H9 (cell line): ENCODE measurements around the gene ZNF292. TPM values are rescaled to one million over a fixed set of nuclear protein-coding genes. Genes with fewer than 3 reads are reported as not detected.
A peak's percentile ranks its signal among the peaks of the same experiment; 100 is the strongest.
"Not testable (repeated sequence)": the region's sequence is repeated elsewhere in the genome, so short reads cannot be mapped to it uniquely, and the experiment has no call there.

ENCODE experiments used
- DNase-seq: peaks from one replicate; pipeline ENCODE4 v3.0.0-alpha.2; 2017
- H2AFZ ChIP-seq: one replicate; pipeline ENCODE4 v1.6.1; 2013; ENCODE audit warnings: mild to moderate bottlenecking, low read length, control low read depth, moderate library complexity
- H2AK5ac ChIP-seq: 2 replicates; pipeline ENCODE4 v1.6.1; 2013; ENCODE audit warnings: low read length, control low read depth, mixed read lengths; ENCODE audit not compliant: insufficient read length
- H2BK120ac ChIP-seq: one replicate; pipeline ENCODE4 v1.6.1; 2013; ENCODE audit warnings: low read depth, mild to moderate bottlenecking, low read length, control low read depth, inconsistent platforms; ENCODE audit not compliant: poor library complexity, severe bottlenecking
- H2BK12ac ChIP-seq: 2 replicates; pipeline ENCODE4 v1.6.1; 2013; ENCODE audit warnings: low read length, control low read depth, mixed read lengths, low read depth; ENCODE audit not compliant: insufficient read length
- H2BK15ac ChIP-seq: 2 replicates; pipeline ENCODE4 v1.6.1; 2013; ENCODE audit warnings: low read depth, low read length, control low read depth
- H2BK20ac ChIP-seq: one replicate; pipeline ENCODE4 v1.6.1; 2013; ENCODE audit warnings: low read depth, mild to moderate bottlenecking, low read length, control low read depth, inconsistent platforms; ENCODE audit not compliant: poor library complexity, severe bottlenecking
- H2BK5ac ChIP-seq: 2 replicates; pipeline ENCODE4 v1.6.1; 2013; ENCODE audit warnings: low read length, control low read depth, mixed read lengths; ENCODE audit not compliant: insufficient read length
- H3K14ac ChIP-seq: 2 replicates; pipeline ENCODE4 v1.6.1; 2013; ENCODE audit warnings: low read length, control low read depth; ENCODE audit not compliant: insufficient read depth
- H3K18ac ChIP-seq: 2 replicates; pipeline ENCODE4 v1.6.1; 2013; ENCODE audit warnings: low read depth, mild to moderate bottlenecking, mixed read lengths, low read length, control low read depth; ENCODE audit not compliant: insufficient read length
- H3K23ac ChIP-seq: 2 replicates; pipeline ENCODE4 v1.6.1; 2013; ENCODE audit warnings: low read length, control low read depth, mixed read lengths, low read depth; ENCODE audit not compliant: insufficient read length
- H3K23me2 ChIP-seq: 2 replicates; pipeline ENCODE4 v1.6.1; 2013; ENCODE audit warnings: low read depth, mild to moderate bottlenecking, mixed read lengths, low read length, control low read depth; ENCODE audit not compliant: insufficient read length, poor library complexity, severe bottlenecking
- H3K27ac ChIP-seq: 2 replicates; pipeline ENCODE4 v1.5.1; 2013; ENCODE audit warnings: low read length, control low read depth, mixed read lengths, low read depth; ENCODE audit not compliant: insufficient read length
- H3K27me3 ChIP-seq: 2 replicates; pipeline ENCODE4 v1.6.1; 2013; ENCODE audit warnings: low read length, control low read depth, inconsistent platforms; ENCODE audit not compliant: insufficient read depth
- H3K4ac ChIP-seq: 2 replicates; pipeline ENCODE4 v1.6.1; 2013; ENCODE audit warnings: low read depth, mild to moderate bottlenecking, control low read depth, inconsistent platforms, low read length, moderate library complexity
- H3K4me1 ChIP-seq: 2 replicates; pipeline ENCODE4 v1.6.1; 2013; ENCODE audit warnings: low read length, control low read depth, inconsistent platforms; ENCODE audit not compliant: insufficient read depth
- H3K4me2 ChIP-seq: 2 replicates; pipeline ENCODE4 v1.6.1; 2013; ENCODE audit warnings: low read length, control low read depth, mixed read lengths; ENCODE audit not compliant: insufficient read length, insufficient read depth
- H3K56ac ChIP-seq: 2 replicates; pipeline ENCODE4 v1.6.1; 2013; ENCODE audit warnings: low read depth, mild to moderate bottlenecking, mixed read lengths, low read length, control low read depth; ENCODE audit not compliant: insufficient read length
- H3K79me1 ChIP-seq: 2 replicates; pipeline ENCODE4 v1.6.1; 2013; ENCODE audit warnings: low read depth, mild to moderate bottlenecking, moderate library complexity, low read length, control low read depth, inconsistent platforms; ENCODE audit not compliant: insufficient read depth, poor library complexity, severe bottlenecking
- H3K79me2 ChIP-seq: 2 replicates; pipeline ENCODE4 v1.6.1; 2013; ENCODE audit warnings: low read length, control low read depth, inconsistent platforms; ENCODE audit not compliant: insufficient read depth
- H3K9ac ChIP-seq: 2 replicates; pipeline ENCODE4 v1.6.1; 2013; ENCODE audit warnings: low read length, control low read depth, mixed read lengths; ENCODE audit not compliant: insufficient read length; ENCODE audit errors: extremely low read depth
- H3K9me3 ChIP-seq: one replicate; pipeline ENCODE4 v1.6.1; 2013; ENCODE audit warnings: low read depth, low read length, inconsistent platforms; ENCODE audit not compliant: control insufficient read depth
- H3T11ph ChIP-seq: one replicate; pipeline ENCODE4 v1.6.1; 2013; ENCODE audit warnings: mild to moderate bottlenecking, low read length, control low read depth, inconsistent platforms
- H4K20me1 ChIP-seq: one replicate; pipeline ENCODE4 v1.6.1; 2013; ENCODE audit not compliant: control insufficient read depth, insufficient read length, insufficient read depth
- H4K5ac ChIP-seq: 2 replicates; pipeline ENCODE4 v1.6.1; 2013; ENCODE audit warnings: low read depth, mild to moderate bottlenecking, mixed read lengths, low read length, control low read depth; ENCODE audit not compliant: insufficient read length
- H4K8ac ChIP-seq: replicated peaks from 2 replicates; pipeline ENCODE4 v1.6.1; 2013; ENCODE audit warnings: low read length, control low read depth, mixed read lengths, low read depth; ENCODE audit not compliant: insufficient read length
- H4K91ac ChIP-seq: 2 replicates; pipeline ENCODE4 v1.6.1; 2013; ENCODE audit warnings: low read depth, mild to moderate bottlenecking, moderate library complexity, mixed read lengths, low read length, control low read depth; ENCODE audit not compliant: insufficient read length
- H3K27ac Mint-ChIP-seq, 3 experiments: 2 replicates in 2 of 3; 3 replicates in 1 of 3; pipeline ENCODE4 v1.8.0; 2020 to 2021; ENCODE audit warnings: mixed read lengths in 3 of 3, mild to moderate bottlenecking in 1 of 3, moderate library complexity in 1 of 3
- H3K27me3 Mint-ChIP-seq: 2 replicates; pipeline ENCODE4 v1.8.0; 2021; ENCODE audit warnings: low read depth, mild to moderate bottlenecking, moderate library complexity, mixed read lengths
- H3K36me3 Mint-ChIP-seq, 3 experiments: 2 replicates in 2 of 3; 3 replicates in 1 of 3; pipeline ENCODE4 v1.8.0; 2020 to 2021; ENCODE audit warnings: low read depth in 3 of 3, mixed read lengths in 3 of 3; ENCODE audit not compliant: insufficient read depth in 1 of 3
- H3K4me1 Mint-ChIP-seq, 2 experiments: 2 replicates each; pipeline ENCODE4 v1.8.0; 2020; ENCODE audit warnings: mixed read lengths in 2 of 2
- H3K4me3 Mint-ChIP-seq, 2 experiments: 2 replicates in 1 of 2; 3 replicates in 1 of 2; pipeline ENCODE4 v1.8.0; 2020 to 2021; ENCODE audit warnings: mild to moderate bottlenecking in 2 of 2, mixed read lengths in 2 of 2, moderate library complexity in 1 of 2
- H3K9me3 Mint-ChIP-seq, 2 experiments: 2 replicates in 1 of 2; 3 replicates in 1 of 2; pipeline ENCODE4 v1.8.0; 2020; ENCODE audit warnings: mild to moderate bottlenecking in 2 of 2, mixed read lengths in 2 of 2, moderate library complexity in 1 of 2
- WGBS: extraction: QIAGEN DNeasy Blood & Tissue Kit; methylation state at CpG from one replicate; pipeline ENCODE4 v1.1.7; 2013; ENCODE audit warnings: missing lambda C conversion rate, low lambda C conversion rate, mixed read lengths; ENCODE audit not compliant: insufficient read length; ENCODE audit errors: extremely low coverage; 5-methylcytosine and 5-hydroxymethylcytosine counted together
- total RNA-seq: library from RNA; stranded (reverse); gene quantifications from 2 replicates; pipeline ENCODE4 v1.2.1, GENCODE V29; 2021
- TF ChIP-seq, protein P1 (sequence below): fragments of 200-600 bp; sonication (generic); conservative IDR thresholded peaks from 3 replicates; pipeline ENCODE4 v1.8.0; 2021; ENCODE audit warnings: antibody characterized with exemption, mild to moderate bottlenecking

ZNF292 gene
- total RNA-seq, 1 experiment from 2014 or later, result 38.7 TPM

- no peak for DNase-seq
- H3K14ac ChIP-seq, result no peak overlapping the region
- H4K8ac ChIP-seq, result no peak overlapping the region
- no peak overlapping the region for H2AK5ac ChIP-seq
- H2BK12ac ChIP-seq, result no peak overlapping the region
- H3K27ac ChIP-seq, result no peak overlapping the region
- H2BK20ac ChIP-seq, result no peak overlapping the region
- no peak overlapping the region for H3K27ac Mint-ChIP-seq
- no peak overlapping the region for H3K9ac ChIP-seq
- H3K9me3 Mint-ChIP-seq, result peaks cover 7 to 16% of the 10 kb centered on the region in 2 experiments; a peak in 4 of 5 replicates
- H3K18ac ChIP-seq, result no peak overlapping the region
- H3K27me3 ChIP-seq, result no peaks in the 10 kb centered on the region
- no peak overlapping the region for H2AFZ ChIP-seq
- peaks cover 35 to 63% (median 58%) of the 10 kb centered on the region in 3 experiments for H3K36me3 Mint-ChIP-seq
- H3K23ac ChIP-seq, result no peak overlapping the region
- no peak overlapping the region for H2BK120ac ChIP-seq
- peaks cover 5% of the 10 kb centered on the region; the same call in 1 of the 2 replicates for H3K79me2 ChIP-seq
- no peak overlapping the region for H3K4me2 ChIP-seq
- H3K9me3 ChIP-seq, result no peaks in the 10 kb centered on the region
- no peak overlapping the region for H3K4ac ChIP-seq
- no peaks in the 10 kb centered on the region for H3K27me3 Mint-ChIP-seq
- no peaks in the 10 kb centered on the region for H3K79me1 ChIP-seq
- H3K4me1 ChIP-seq, result no peaks in the 10 kb centered on the region
- no peak overlapping the region for H2BK5ac ChIP-seq
- TF ChIP-seq, protein P1, sequence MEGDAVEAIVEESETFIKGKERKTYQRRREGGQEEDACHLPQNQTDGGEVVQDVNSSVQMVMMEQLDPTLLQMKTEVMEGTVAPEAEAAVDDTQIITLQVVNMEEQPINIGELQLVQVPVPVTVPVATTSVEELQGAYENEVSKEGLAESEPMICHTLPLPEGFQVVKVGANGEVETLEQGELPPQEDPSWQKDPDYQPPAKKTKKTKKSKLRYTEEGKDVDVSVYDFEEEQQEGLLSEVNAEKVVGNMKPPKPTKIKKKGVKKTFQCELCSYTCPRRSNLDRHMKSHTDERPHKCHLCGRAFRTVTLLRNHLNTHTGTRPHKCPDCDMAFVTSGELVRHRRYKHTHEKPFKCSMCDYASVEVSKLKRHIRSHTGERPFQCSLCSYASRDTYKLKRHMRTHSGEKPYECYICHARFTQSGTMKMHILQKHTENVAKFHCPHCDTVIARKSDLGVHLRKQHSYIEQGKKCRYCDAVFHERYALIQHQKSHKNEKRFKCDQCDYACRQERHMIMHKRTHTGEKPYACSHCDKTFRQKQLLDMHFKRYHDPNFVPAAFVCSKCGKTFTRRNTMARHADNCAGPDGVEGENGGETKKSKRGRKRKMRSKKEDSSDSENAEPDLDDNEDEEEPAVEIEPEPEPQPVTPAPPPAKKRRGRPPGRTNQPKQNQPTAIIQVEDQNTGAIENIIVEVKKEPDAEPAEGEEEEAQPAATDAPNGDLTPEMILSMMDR, result peak; percentile 61
- H3K4me1 Mint-ChIP-seq, result no peaks in the 10 kb centered on the region
- H2BK15ac ChIP-seq, result no peak overlapping the region
- H3K4me3 Mint-ChIP-seq, result no peak overlapping the region
- no peaks in the 10 kb centered on the region for H4K20me1 ChIP-seq
- H4K91ac ChIP-seq, result no peak overlapping the region
- no peak overlapping the region for H4K5ac ChIP-seq
- no peaks in the 10 kb centered on the region for H3K23me2 ChIP-seq
- H3T11ph ChIP-seq, result no peak overlapping the region
- no peak overlapping the region for H3K56ac ChIP-seq
These were observed 82.4 kb downstream of the ZNF292 start for GRCh38 chr6:87237804-87238203.

DNA sequence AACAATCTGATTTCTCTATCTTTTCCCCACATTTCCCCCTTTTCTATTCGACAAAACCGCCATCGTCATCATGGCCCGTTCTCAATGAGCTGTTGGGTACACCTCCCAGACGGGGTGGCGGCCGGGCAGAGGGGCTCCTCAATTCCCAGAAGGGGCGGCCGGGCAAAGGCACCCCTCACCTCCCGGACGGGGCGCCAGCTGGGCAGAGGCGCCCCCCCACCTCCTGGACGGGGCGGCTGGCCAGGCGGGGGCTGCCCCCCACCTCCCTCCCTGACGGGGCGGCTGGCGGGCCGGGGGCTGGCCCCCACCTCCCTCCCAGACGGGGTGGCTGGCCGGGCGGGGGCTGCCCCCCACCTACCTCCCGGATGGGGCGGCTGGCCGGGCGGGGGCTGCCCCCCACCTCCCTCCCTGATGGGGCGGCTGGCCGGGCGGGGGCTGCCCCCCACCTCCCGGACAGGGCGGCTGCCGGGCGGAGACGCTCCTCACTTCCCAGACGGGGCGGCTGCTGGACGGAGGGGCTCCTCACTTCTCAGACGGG, 83.8 kb downstream of the ZNF292 start:
- H2BK12ac ChIP-seq, H2AK5ac ChIP-seq, H3K27ac Mint-ChIP-seq, H2BK20ac ChIP-seq, H3K27me3 ChIP-seq, H3K79me1 ChIP-seq, H3K4me1 ChIP-seq, H4K20me1 ChIP-seq, H3K9ac ChIP-seq, H3K27me3 Mint-ChIP-seq, H2BK5ac ChIP-seq, H3K56ac ChIP-seq, H3K23me2 ChIP-seq, H4K8ac ChIP-seq, H3K4me2 ChIP-seq, H4K5ac ChIP-seq, H2BK120ac ChIP-seq, H3T11ph ChIP-seq, H3K4me1 Mint-ChIP-seq, H3K79me2 ChIP-seq, DNase-seq, H4K91ac ChIP-seq, H3K27ac ChIP-seq, H3K4ac ChIP-seq, H3K9me3 ChIP-seq, H3K23ac ChIP-seq, H2AFZ ChIP-seq, H3K4me3 Mint-ChIP-seq, H3K14ac ChIP-seq, H2BK15ac ChIP-seq, H3K18ac ChIP-seq: not testable (repeated sequence)
- Mint-ChIP-seq H3K36me3 (peaks cover 33 to 72% (median 64%) of the 10 kb centered on the region in 3 experiments), H3K9me3 (peaks cover 7 to 16% of the 10 kb centered on the region in 2 experiments; a peak in 4 of 5 replicates)
- WGBS, result no CpG with 5 or more reads among the region's 39 CpGs
